NCI-H1417 (cell line): ENCODE data around the gene NFKBIE.

Experiments used
- DNase-seq, 3 experiments: peaks; one replicate each; lab custom pipeline; 2025; lab: John Stamatoyannopoulos, UW

Gene NFKBIE

GRCh38 chr6:44226368-44227147, 38.8 kb downstream of the NFKBIE start:
- no peak for DNase-seq

DNA sequence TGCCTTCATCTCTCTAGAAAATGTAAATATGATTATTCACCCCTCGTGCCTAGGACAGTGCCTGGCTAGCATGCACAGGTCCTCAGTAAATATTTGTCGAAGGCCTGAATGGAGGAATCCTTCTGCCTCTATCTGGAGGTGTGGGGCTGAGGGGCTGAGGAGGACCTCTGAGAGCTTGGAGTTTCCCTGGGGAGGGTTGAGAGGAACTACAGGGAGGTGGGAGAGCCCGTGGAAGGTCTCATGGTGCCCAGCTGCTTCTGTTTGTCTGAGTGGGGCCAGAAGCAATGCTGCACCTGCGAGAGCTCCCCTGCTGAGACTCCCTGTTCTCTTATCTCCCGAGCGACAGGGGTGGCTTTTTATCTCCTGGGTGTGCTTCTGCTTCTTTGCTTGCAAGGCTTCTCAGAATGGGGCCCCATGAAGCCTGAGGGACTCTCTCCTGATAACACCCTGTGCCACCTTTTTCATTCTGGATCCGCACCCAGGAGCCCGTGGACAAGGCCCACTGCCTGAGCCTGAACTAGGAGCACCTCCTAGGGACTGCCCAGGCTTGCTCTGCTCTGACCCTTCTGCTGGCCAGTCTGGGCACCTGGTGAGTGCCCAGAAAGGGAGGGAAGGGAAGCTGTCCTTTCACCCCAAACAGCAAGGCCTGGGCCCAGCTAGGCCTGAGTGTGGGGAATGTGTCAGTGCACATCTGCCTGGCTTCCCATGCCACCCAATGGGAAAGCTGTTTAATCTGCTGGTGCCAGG, 39.6 kb downstream of the NFKBIE start:
- DNase-seq = peak in 2 of 3 experiments; percentile 12 to 30

DNA sequence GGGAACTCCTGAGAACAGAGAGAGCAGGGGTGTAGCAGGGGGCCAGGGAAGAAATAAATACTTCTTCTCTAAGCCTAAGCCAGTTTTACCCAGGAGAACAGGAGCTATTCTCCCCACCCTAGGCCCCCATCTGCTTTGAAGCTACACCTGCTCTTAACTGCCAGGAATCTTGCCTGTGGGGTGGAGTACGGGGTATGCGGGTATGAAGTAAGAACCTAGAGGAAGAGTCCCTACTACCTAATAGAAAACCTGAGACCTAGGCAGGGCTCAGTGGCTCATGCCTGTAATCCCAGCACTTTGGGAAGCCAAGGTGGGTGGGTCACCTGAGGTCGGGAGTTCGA, 40.4 kb downstream of the NFKBIE start:
- no peak for DNase-seq

- peak in 2 of 3 experiments; percentile 10 to 73 for DNase-seq
These were observed 41.1 kb downstream of the NFKBIE start for GRCh38 chr6:44224029-44224964.

- DNase-seq = peak; percentile 67 to 82 (median 70)
These were observed 41.9 kb downstream of the NFKBIE start, which contains the start of gene SLC29A1 for GRCh38 chr6:44223319-44224028. SLC29A1 (plus strand) TSS chr6:44223595; CDS start chr6:44227314, 3,719 bp downstream.

DNA sequence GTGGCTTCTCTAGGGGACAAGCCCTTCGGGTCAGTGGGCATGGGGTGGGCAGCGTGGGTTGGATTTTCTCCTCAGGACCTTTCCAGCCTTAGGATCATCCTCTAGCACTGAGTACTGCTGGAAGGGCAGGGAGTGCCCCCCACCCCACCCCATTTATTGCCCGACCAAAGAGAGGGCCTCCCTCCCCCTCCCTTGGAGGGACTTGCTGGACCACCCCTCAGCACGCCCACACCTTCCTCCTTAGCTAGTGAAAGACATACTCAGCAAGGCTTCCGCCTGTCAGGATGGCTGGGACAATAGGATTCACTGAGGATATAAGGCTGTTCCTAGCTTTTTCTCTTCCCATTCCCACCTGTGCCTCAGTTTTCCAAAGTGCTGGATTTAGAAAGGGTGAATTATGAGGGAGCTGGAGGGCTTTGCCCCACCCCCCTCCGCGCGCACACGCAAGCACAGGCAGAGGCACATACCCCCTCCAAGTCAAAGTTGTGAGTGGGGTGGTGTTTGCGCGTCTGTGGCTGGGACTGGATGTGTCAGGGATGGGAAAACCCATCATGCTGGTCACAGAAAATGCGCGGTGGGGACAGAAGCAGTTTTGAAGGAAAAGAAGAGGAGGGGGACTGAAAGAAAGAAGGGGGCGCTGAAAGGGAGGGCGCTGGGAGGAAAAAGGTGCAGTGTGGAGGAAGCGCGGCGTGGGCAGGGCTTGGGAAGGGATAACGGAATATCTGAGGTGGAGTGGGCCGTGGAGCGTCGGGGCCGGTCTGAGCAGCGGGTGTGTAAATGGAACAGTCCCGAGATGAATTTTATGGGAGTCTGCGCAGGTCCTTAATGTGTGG, 42.6 kb downstream of the NFKBIE start:
- peak in 1 of 3 experiments; percentile 61 for DNase-seq

- no peak for DNase-seq
These were observed 43.4 kb downstream of the NFKBIE start for GRCh38 chr6:44221961-44222335.

- peak in 1 of 3 experiments; percentile 35 for DNase-seq
These were observed 43.9 kb downstream of the NFKBIE start for GRCh38 chr6:44221291-44221960.

GRCh38 chr6:44220913-44221290, 44.4 kb downstream of the NFKBIE start:
- no peak for DNase-seq

- DNase-seq = no peak
These were observed 45.3 kb downstream of the NFKBIE start for GRCh38 chr6:44219815-44220784.

DNA sequence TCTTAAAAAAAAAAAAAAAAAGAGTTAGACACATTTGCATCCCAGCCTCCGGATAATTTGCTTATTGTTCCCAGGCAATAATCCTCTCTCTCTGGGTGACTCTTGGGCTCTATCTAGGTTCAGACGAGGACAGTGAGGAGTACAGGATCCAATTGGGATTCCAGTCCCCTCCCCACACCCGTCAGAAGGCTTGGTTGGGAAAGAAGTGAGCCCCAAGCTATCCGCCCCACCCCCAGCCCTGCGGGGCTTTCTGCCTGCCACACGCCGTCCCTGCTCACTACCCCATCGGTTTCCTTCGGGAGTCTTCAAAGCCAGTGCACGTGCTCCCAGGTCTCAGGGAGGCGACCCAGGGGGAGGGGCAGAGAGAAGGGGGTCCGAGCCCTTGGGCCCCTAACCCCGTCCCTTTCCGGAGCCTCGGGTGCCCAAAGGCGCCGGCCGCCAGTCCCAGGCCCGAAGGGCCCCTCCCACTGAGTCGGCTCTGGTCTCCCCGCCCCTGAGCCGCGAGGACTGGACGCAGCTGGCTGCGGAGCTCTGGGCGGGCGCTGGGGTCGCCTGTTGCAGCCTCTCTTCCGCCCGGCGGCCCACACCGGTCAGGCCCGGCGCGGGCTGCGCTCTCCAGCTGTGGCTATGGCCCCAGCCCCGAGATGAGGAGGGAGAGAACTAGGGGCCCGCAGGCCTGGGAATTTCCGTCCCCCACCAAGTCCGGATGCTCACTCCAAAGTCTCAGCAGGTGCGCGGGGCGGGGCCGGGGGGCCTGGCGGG, 46.1 kb downstream of the NFKBIE start:
- DNase-seq = peak; percentile 31 to 80 (median 77)

DNA sequence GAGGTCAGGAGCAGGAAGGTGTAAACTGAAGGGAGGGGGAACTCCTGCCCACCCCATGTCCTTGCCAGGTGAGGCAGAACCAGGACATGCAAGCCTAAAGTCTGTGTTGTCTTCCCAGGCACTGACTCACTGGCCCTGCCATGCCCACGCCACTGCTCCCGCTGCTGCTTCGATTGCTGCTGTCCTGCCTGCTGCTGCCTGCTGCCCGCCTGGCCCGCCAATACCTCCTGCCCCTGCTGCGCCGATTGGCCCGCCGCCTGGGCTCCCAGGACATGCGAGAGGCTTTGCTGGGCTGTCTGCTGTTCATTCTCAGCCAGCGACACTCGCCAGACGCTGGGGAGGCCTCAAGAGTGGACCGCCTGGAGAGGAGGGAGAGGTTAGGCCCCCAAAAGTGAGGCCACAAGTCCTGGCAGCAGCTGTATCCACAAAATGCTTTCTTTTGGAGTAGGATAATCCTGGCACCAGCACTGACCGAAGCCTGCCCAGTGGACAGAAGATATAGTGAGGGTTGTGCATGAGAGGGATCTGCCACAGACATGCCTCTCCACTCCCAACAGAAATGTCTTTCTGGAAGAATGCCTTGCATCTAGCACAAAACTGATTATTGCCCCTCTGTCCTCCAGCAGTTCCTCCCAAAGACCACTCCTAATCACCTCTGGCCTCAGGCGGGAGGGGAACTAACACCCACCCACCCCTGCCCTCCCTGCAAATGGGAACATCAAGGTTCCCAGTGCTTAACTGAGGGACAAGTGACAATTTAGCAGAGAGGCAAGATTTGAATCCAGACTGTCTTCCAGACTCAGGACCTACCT, 47.8 kb downstream of the NFKBIE start:
- DNase-seq = no peak

GRCh38 chr6:44216677-44217331, 48.5 kb downstream of the NFKBIE start, which contains the start of gene MYMX:
MYMX (plus strand) TSS chr6:44216926; CDS start chr6:44217472, 546 bp downstream.
- peak in 1 of 3 experiments; percentile 23 for DNase-seq

GRCh38 chr6:44214307-44214706, 51.0 kb downstream of the NFKBIE start:
- DNase-seq = no peak

- no peak for DNase-seq
These were observed 54.1 kb downstream of the NFKBIE start for GRCh38 chr6:44211284-44211683.
